Frontal cortex (tissue), 4 donors: ENCODE results near the gene SLC35B1. TPM values are rescaled to one million over a fixed set of nuclear protein-coding genes. Genes with fewer than 3 reads are reported as not detected.

Experiments
- DNase-seq, 2 donors: peaks; one replicate each; pipeline ENCODE4 v3.0.0; 2012; ENCODE audit warnings: low spot score in 2 of 2
- FAIRE-seq: peaks from 2 replicates; lab custom pipeline; 2012; peaks lifted over from hg19 to GRCh38; lab: Jason Lieb, UNC
- total RNA-seq: library from RNA; depleted of rRNA; stranded (reverse); fragments of >200 nt; gene quantifications from one replicate; pipeline ENCODE4 v1.2.3, GENCODE V29; 2014
- donor health status: control.
- donor health status: control.
- donor health status: control.

Gene SLC35B1, protein sequence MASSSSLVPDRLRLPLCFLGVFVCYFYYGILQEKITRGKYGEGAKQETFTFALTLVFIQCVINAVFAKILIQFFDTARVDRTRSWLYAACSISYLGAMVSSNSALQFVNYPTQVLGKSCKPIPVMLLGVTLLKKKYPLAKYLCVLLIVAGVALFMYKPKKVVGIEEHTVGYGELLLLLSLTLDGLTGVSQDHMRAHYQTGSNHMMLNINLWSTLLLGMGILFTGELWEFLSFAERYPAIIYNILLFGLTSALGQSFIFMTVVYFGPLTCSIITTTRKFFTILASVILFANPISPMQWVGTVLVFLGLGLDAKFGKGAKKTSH
- total RNA-seq = 56.7 TPM

GRCh38 chr17:49707608-49708514 is at the start of gene SLC35B1:
SLC35B1 (minus strand) TSS chr17:49707964; CDS start chr17:49707833, 131 bp downstream.
- peak; percentile 53 for FAIRE-seq

GRCh38 chr17:49757151-49757777 is 49.5 kb upstream of the SLC35B1 start:
- DNase-seq (no peak), FAIRE-seq (no peak)

More at GRCh38 chr17:49707608-49708514, at the start of gene SLC35B1:
- DNase-seq = peak; percentile 91 to 98

DNA sequence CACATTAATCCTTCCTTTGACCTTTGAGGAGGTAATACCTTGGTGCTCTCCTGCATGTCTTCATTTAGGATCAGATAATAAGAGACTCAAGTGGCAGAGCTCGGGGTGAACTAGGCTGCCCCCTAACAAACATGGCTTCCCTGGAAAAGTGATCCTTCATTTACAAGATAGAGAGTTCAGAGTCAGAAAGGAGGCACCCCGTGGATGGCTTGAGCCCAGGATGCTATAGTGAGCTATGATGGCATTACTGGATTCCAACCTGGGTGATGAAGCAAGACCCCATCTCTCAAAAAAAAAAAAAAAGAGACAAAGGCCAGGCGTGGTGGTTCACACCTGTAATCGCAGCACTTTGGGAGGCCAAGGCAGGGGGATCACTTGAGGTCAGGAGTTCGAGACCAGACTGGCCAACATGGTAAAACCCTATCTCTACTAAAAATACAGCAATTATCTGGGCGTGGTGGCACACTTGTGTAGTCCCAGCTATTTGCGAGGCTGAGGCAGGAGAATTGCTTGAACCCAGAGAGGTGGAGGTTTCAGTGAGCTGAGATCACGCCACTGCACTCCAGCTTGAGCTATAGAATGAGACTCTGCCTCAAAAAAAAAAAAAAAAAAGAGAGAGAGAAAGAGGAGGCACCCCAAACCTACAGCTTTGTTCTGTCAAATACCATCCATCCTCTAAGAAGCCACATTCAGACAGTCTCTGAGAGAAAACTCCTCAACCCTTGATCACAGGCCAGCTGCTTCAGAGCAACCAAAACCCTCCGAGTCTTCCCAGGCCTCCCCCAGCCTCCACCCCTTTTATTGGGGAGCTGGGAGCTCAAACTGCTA is 48.8 kb upstream of the SLC35B1 start:
- DNase-seq (no peak), FAIRE-seq (no peak)

- no peak for FAIRE-seq
- no peak for DNase-seq
These were observed 48.0 kb upstream of the SLC35B1 start for GRCh38 chr17:49755663-49756283.

- no peak for FAIRE-seq
- DNase-seq = no peak
These were observed 46.2 kb upstream of the SLC35B1 start for GRCh38 chr17:49753959-49754391.

GRCh38 chr17:49752508-49752907 is 44.7 kb upstream of the SLC35B1 start:
- DNase-seq (no peak), FAIRE-seq (no peak)

GRCh38 chr17:49749730-49750129 is 42.0 kb upstream of the SLC35B1 start:
- FAIRE-seq (no peak), DNase-seq (no peak)

GRCh38 chr17:49748791-49749190 is 41.0 kb upstream of the SLC35B1 start:
- DNase-seq (no peak), FAIRE-seq (no peak)

- FAIRE-seq (no peak), DNase-seq (no peak)
These were observed 40.5 kb upstream of the SLC35B1 start for GRCh38 chr17:49748223-49748622.

- FAIRE-seq (no peak), DNase-seq (no peak)
These were observed 39.9 kb upstream of the SLC35B1 start for GRCh38 chr17:49747632-49748031.

GRCh38 chr17:49746791-49747490 is 39.2 kb upstream of the SLC35B1 start:
- FAIRE-seq (no peak), DNase-seq (no peak)

DNA sequence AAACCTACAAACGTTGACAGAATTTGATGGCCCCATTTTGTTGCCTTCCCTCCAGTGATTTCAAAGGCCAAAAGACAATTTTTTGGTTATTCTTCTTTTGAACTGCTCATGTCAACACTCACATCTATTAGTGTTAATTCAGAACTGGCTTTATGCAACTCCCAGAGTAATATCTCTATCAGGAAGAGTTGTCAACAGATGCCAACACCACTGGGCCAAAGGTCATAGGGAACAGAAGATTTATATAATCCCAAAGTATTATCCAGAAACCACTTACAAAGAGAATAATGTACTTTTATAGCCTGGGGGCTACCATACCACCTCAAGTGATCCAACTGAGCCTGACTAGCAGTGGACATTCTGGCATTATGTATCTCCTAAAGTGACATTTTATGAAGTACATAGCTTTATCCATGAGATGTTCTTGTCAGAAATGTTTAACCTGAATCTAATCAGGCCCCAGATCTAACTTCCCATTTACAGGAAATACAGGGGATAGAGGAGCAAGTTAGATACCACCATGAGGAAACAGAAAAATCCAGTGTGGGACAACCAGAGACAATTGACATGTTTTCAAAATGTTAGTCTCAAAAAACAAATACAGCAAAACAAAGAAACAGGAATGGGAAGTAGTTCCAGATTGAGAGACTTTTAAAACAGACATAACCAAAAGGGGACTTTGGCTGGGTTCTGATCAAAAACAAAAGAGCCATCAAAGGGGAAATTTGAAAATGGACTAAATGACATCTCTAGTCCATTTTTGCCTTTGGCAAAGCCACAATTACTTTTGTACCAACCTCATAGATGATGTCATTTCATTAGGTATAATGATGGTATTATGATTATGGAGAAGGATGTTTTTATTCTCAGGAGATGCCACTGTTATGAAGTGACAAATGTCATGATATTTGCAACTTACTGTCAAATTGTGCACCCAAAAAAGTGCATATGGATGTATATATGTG is 37.7 kb upstream of the SLC35B1 start:
- DNase-seq = no peak
- no peak for FAIRE-seq

GRCh38 chr17:49742166-49742638 is 34.4 kb upstream of the SLC35B1 start:
- no peak for FAIRE-seq
- DNase-seq = no peak

- DNase-seq (no peak), FAIRE-seq (no peak)
These were observed 33.9 kb upstream of the SLC35B1 start for GRCh38 chr17:49741692-49742076.

DNA sequence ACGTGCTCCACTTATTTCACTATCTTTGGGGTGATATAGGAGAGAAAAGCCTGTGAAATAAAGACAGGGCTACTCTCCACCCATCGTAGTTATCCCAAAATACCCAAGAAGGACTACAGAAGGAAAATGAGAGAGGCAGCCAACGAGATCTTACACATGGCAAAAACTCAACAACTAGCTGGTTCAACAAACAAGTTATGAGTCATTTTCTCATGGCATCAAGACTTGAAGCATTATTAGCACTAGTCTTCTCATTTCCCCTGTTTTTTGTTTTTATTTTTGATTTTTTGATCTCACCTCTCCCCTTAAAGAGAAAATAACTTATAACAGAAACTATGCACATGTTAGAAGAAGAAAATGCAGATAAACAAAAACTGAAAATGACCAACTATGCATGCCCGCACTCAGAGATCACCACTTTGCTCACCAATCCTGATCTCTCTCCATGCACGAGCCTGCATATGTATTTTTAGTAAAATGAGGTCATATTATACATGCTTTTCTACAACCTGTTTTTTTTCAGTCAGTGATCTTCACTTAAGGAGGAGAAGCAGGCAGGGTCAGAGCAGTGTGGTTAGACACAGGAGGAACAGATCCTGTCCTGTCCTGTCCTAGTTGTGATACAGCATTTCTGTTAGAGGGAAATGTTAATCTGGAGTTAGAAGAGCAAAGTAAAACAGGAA is 33.4 kb upstream of the SLC35B1 start:
- FAIRE-seq (no peak), DNase-seq (no peak)

DNA sequence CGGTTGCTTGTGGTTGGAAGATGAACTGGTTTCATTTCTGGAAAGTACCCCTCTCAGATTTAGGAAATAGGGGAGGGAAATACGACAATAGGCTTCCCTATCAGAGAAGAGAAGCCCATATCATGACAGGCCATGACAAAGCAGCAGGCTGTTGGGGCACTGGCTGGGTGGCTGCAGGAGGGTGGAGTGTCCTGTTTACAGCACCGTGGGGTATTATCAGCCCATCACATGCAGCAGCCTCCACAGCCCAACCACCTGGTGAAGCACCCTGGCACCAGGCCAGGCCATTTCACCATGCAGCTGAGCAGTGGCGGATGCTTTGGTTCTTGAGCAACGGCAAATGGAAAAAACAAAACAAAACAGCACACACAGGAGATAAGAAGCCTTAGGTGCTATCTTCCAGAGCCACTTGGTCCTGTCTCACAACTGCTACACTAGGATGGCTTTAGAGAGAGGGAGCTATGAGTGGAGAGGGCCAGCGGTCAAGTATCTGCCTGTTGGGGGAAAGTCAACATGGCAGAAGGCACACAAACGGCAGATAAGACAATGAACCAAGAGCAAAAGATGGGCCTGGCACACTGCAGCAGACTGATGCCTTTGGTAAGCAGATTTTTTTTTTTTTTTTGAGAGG is 32.0 kb upstream of the SLC35B1 start:
- FAIRE-seq = no peak
- DNase-seq = no peak
